Glutamatergic neuron (in vitro differentiated cells): ENCODE results near the gene FSTL4. TPM values are rescaled to one million over a fixed set of nuclear protein-coding genes. Genes with fewer than 3 reads are reported as not detected.
"Not testable (repeated sequence)": the region's sequence is repeated elsewhere in the genome, so short reads cannot be mapped to it uniquely, and the experiment has no call there.

Experiments
- DNase-seq: peaks from one replicate; pipeline ENCODE4 v3.0.0; 2022
- H3K27ac Mint-ChIP-seq: one replicate; pipeline ENCODE4 v1.8.0; 2020; ENCODE audit warnings: mild to moderate bottlenecking, mixed read lengths, inconsistent platforms; ENCODE audit not compliant: unreplicated experiment
- H3K27me3 Mint-ChIP-seq: one replicate; pipeline ENCODE4 v1.8.0; 2020; ENCODE audit warnings: mild to moderate bottlenecking, moderate library complexity, mixed read lengths, inconsistent platforms; ENCODE audit not compliant: unreplicated experiment
- H3K36me3 Mint-ChIP-seq: one replicate; pipeline ENCODE4 v1.8.0; 2020; ENCODE audit warnings: mild to moderate bottlenecking, mixed read lengths, inconsistent platforms; ENCODE audit not compliant: unreplicated experiment
- H3K4me1 Mint-ChIP-seq: one replicate; pipeline ENCODE4 v1.8.0; 2020; ENCODE audit warnings: mild to moderate bottlenecking, low read depth, mixed read lengths, inconsistent platforms; ENCODE audit not compliant: unreplicated experiment
- H3K4me3 Mint-ChIP-seq: one replicate; pipeline ENCODE4 v1.8.0; 2020; ENCODE audit warnings: mild to moderate bottlenecking, mixed read lengths, inconsistent platforms; ENCODE audit not compliant: unreplicated experiment
- H3K9me3 Mint-ChIP-seq: one replicate; pipeline ENCODE4 v1.8.0; 2020; ENCODE audit warnings: mild to moderate bottlenecking, moderate library complexity, mixed read lengths, inconsistent platforms; ENCODE audit not compliant: unreplicated experiment
- total RNA-seq: library from RNA; stranded (reverse); fragmentation: NEBNext Ultra II Directional; extraction: Animal tissue kit (Norgen Biotek cat#: 25700); gene quantifications from one replicate; pipeline ENCODE4 v1.2.1, GENCODE V29; 2021; ENCODE audit not compliant: unreplicated experiment
- TF ChIP-seq, protein P1 (sequence below): fragments of 200-600 bp; sonication (generic); IDR thresholded peaks from one replicate; pipeline ENCODE4 v1.5.0; 2021; ENCODE audit not compliant: partially characterized antibody, unreplicated experiment

Gene FSTL4
- total RNA-seq, 1 donor from 2014 or later: 29.0 TPM

DNA sequence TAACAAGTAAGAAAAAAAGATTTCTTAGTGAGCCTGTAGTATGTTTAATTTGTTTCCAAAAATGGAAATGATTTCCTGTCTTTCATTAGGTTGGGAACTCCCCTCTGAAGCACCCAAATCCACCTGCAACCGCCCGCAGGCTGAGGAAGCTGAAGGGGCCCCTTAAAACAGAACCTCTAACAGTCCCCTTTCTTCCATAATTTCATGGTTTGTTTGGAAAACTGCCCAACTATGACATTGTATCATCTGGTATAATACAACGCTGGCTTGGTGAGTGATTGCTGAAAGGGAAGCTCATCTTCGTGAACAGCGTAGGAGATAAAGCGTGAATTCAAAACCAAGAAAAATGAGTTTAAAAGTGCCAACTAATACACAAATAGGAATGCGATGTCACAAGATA is 215.5 kb downstream of the FSTL4 start:
- no peak overlapping the region for H3K4me3 Mint-ChIP-seq
- TF ChIP-seq, protein P1, sequence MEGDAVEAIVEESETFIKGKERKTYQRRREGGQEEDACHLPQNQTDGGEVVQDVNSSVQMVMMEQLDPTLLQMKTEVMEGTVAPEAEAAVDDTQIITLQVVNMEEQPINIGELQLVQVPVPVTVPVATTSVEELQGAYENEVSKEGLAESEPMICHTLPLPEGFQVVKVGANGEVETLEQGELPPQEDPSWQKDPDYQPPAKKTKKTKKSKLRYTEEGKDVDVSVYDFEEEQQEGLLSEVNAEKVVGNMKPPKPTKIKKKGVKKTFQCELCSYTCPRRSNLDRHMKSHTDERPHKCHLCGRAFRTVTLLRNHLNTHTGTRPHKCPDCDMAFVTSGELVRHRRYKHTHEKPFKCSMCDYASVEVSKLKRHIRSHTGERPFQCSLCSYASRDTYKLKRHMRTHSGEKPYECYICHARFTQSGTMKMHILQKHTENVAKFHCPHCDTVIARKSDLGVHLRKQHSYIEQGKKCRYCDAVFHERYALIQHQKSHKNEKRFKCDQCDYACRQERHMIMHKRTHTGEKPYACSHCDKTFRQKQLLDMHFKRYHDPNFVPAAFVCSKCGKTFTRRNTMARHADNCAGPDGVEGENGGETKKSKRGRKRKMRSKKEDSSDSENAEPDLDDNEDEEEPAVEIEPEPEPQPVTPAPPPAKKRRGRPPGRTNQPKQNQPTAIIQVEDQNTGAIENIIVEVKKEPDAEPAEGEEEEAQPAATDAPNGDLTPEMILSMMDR: no peak
- no peak overlapping the region for H3K27ac Mint-ChIP-seq
- H3K27me3 Mint-ChIP-seq: peaks cover 13% of the 10 kb centered on the region
- H3K9me3 Mint-ChIP-seq: peaks cover 7% of the 10 kb centered on the region
- no peak for DNase-seq
- peaks cover 21% of the 10 kb centered on the region for H3K36me3 Mint-ChIP-seq
- no peaks in the 10 kb centered on the region for H3K4me1 Mint-ChIP-seq

GRCh38 chr5:133396187-133396741 is 216.1 kb downstream of the FSTL4 start:
- Mint-ChIP-seq H3K9me3 (peaks cover 7% of the 10 kb centered on the region), H3K27ac (no peak overlapping the region), H3K27me3 (peaks cover 11% of the 10 kb centered on the region), H3K36me3 (peaks cover 24% of the 10 kb centered on the region), H3K4me1 (no peaks in the 10 kb centered on the region), H3K4me3 (no peak overlapping the region)
- no peak for DNase-seq
- TF ChIP-seq, protein P1: no peak

GRCh38 chr5:133395207-133395606 is 217.1 kb downstream of the FSTL4 start:
- DNase-seq, H3K4me1 Mint-ChIP-seq, H3K4me3 Mint-ChIP-seq, H3K27ac Mint-ChIP-seq, H3K9me3 Mint-ChIP-seq: not testable (repeated sequence)
- Mint-ChIP-seq H3K27me3 (peaks cover 11% of the 10 kb centered on the region), H3K36me3 (peaks cover 24% of the 10 kb centered on the region)

- H3K27ac Mint-ChIP-seq, DNase-seq, H3K4me1 Mint-ChIP-seq, H3K4me3 Mint-ChIP-seq, H3K9me3 Mint-ChIP-seq: not testable (repeated sequence)
- peaks cover 24% of the 10 kb centered on the region for H3K36me3 Mint-ChIP-seq
- H3K27me3 Mint-ChIP-seq: peaks cover 11% of the 10 kb centered on the region
Measured at GRCh38 chr5:133394477-133394817, 217.9 kb downstream of the FSTL4 start.

GRCh38 chr5:133393776-133394476 is 218.4 kb downstream of the FSTL4 start:
- H3K27me3 Mint-ChIP-seq: peaks cover 11% of the 10 kb centered on the region
- no peak overlapping the region for H3K4me3 Mint-ChIP-seq
- DNase-seq: no peak
- peaks cover 24% of the 10 kb centered on the region for H3K36me3 Mint-ChIP-seq
- H3K27ac Mint-ChIP-seq: no peak overlapping the region
- H3K9me3 Mint-ChIP-seq: peaks cover 7% of the 10 kb centered on the region
- no peaks in the 10 kb centered on the region for H3K4me1 Mint-ChIP-seq
- TF ChIP-seq, protein P1: no peak

GRCh38 chr5:133392448-133392847 is 219.9 kb downstream of the FSTL4 start:
- TF ChIP-seq, protein P1: no peak
- Mint-ChIP-seq H3K27me3 (peaks cover 11% of the 10 kb centered on the region), H3K4me3 (no peak overlapping the region), H3K9me3 (peaks cover 6% of the 10 kb centered on the region), H3K27ac (no peak overlapping the region), H3K36me3 (peaks cover 20% of the 10 kb centered on the region), H3K4me1 (no peaks in the 10 kb centered on the region)
- no peak for DNase-seq
